SK-N-SH (cell line): ENCODE results near the gene ARHGAP27. TPM values are rescaled to one million over a fixed set of nuclear protein-coding genes. Genes with fewer than 3 reads are reported as not detected.
A peak's percentile ranks its signal among the peaks of the same experiment; 100 is the strongest.

Source experiments
- CTCF ChIA-PET: fragments of 300-600, 350-600 bp; formaldehyde crosslinking; extraction: SDS; loops from one replicate; lab custom pipeline; 2021; lab: Yijun Ruan, JAX
- POLR2A ChIA-PET: fragments of 350-600 bp; sonication (Branson Sonifier 250); formaldehyde crosslinking; extraction: SDS; loops from one replicate; lab custom pipeline; 2020; ENCODE audit warnings: antibody characterized with exemption, inconsistent platforms; lab: Yijun Ruan, JAX
- DNase-seq: peaks from one replicate; pipeline ENCODE4 v3.0.0; 2012
- H2AFZ ChIP-seq: fragments of 200-600 bp; sonication (generic); 2 replicates; pipeline ENCODE4 v1.8.1; 2016; ENCODE audit warnings: antibody characterized with exemption, mild to moderate bottlenecking, low read depth
- H3F3A ChIP-seq: fragments of 200-600 bp; sonication (generic); replicated peaks from 2 replicates; pipeline ENCODE3; 2016; ENCODE audit warnings: antibody characterized with exemption, mild to moderate bottlenecking; ENCODE audit not compliant: insufficient read depth
- H3K27ac ChIP-seq, 2 experiments: fragments of 200-500 bp in 1 of 2; fragments of 200-600 bp in 1 of 2; sonication (Bioruptor generic) in 1 of 2; sonication (generic), shearing (Covaris generic) in 1 of 2; 2 replicates each; pipeline versions ENCODE4 v1.5.1 to v1.6.1; 2014 to 2016; ENCODE audit warnings: low read depth in 2 of 2, inconsistent platforms in 1 of 2, low read length in 1 of 2, mild to moderate bottlenecking in 1 of 2, mixed read lengths in 1 of 2
- H3K27me3 ChIP-seq: fragments of 200-600 bp; sonication (generic), shearing (Covaris generic); 2 replicates; pipeline ENCODE4 v1.6.1; 2016; ENCODE audit warnings: mixed run types; ENCODE audit not compliant: insufficient read depth
- H3K36me3 ChIP-seq, 2 experiments: fragments of 200-500 bp in 1 of 2; fragments of 200-600 bp in 1 of 2; sonication (Bioruptor generic) in 1 of 2; sonication (generic) in 1 of 2; replicated peaks in 1 of 2; 2 replicates each; pipeline versions ENCODE3 to v1.5.1; 2014 to 2016; ENCODE audit warnings: low read length in 1 of 2, mild to moderate bottlenecking in 1 of 2; ENCODE audit not compliant: insufficient read depth in 2 of 2, control insufficient read depth in 1 of 2
- H3K4me1 ChIP-seq, 2 experiments: fragments of 200-500 bp in 1 of 2; fragments of 200-600 bp in 1 of 2; sonication (Bioruptor generic) in 1 of 2; sonication (generic), shearing (Covaris generic) in 1 of 2; 2 replicates each; pipeline versions ENCODE4 v1.5.1 to v1.6.1; 2014 to 2016; ENCODE audit warnings: low read depth in 1 of 2, low read length in 1 of 2, mixed run types in 1 of 2; ENCODE audit not compliant: insufficient read depth in 2 of 2, control insufficient read depth in 1 of 2
- H3K4me2 ChIP-seq: fragments of 200-600 bp; sonication (generic), shearing (Covaris generic); 2 replicates; pipeline ENCODE4 v1.6.1; 2017; ENCODE audit warnings: mixed run types
- H3K4me3 ChIP-seq, 2 experiments: fragments of 200-500 bp in 1 of 2; fragments of 200-600 bp in 1 of 2; sonication (Bioruptor generic) in 1 of 2; sonication (generic), shearing (Covaris generic) in 1 of 2; 2 replicates each; pipeline versions ENCODE4 v1.5.1 to v1.8.1; 2014 to 2016; ENCODE audit warnings: low read depth in 2 of 2, inconsistent platforms in 1 of 2, low read length in 1 of 2, mild to moderate bottlenecking in 1 of 2, mixed read lengths in 1 of 2, moderate library complexity in 1 of 2
- H3K79me2 ChIP-seq: fragments of 200-600 bp; sonication (generic); 2 replicates; pipeline ENCODE4 v1.8.1; 2017; ENCODE audit warnings: mild to moderate bottlenecking; ENCODE audit not compliant: insufficient read depth
- H3K9ac ChIP-seq: fragments of 200-600 bp; sonication (generic); 2 replicates; pipeline ENCODE4 v1.6.1; 2017; ENCODE audit warnings: mixed run types
- H3K9me2 ChIP-seq: fragments of 200-600 bp; sonication (generic); 2 replicates; pipeline ENCODE4 v1.6.1; 2017; ENCODE audit warnings: mixed run types
- H3K9me3 ChIP-seq: fragments of 200-600 bp; sonication (generic); 2 replicates; pipeline ENCODE4 v1.6.1; 2017; ENCODE audit warnings: mixed run types, mild to moderate bottlenecking, moderate library complexity
- H4K20me1 ChIP-seq: fragments of 200-600 bp; sonication (generic); 2 replicates; pipeline ENCODE4 v1.6.1; 2017; ENCODE audit warnings: mild to moderate bottlenecking, mixed run types; ENCODE audit not compliant: insufficient read depth
- FOSL2 ChIP-seq: IDR thresholded peaks from 2 replicates; pipeline ENCODE4 v1.4.0; 2012; ENCODE audit warnings: low read depth, mild to moderate bottlenecking, moderate library complexity, borderline replicate concordance
- GABPA ChIP-seq: IDR thresholded peaks from 2 replicates; pipeline ENCODE4 v1.4.0; 2012; ENCODE audit warnings: low read depth, mild to moderate bottlenecking
- JUND ChIP-seq: IDR thresholded peaks from 2 replicates; pipeline ENCODE4 v1.4.0; 2012
- SMC3 ChIP-seq: IDR thresholded peaks from 2 replicates; pipeline ENCODE4 v1.6.1; 2012; ENCODE audit warnings: low read depth, low read length, improper control_type of control experiment
- WGBS: methylation state at CpG from one replicate; pipeline ENCODE4 v1.1.6; 2017; ENCODE audit warnings: low lambda C conversion rate; 5-methylcytosine and 5-hydroxymethylcytosine counted together
- polyA plus RNA-seq, 3 experiments: library from polyadenylated mRNA; depleted of rRNA; stranded (reverse); fragments of >200 nt; gene quantifications; 2 replicates each; pipeline ENCODE4 v1.2.3, GENCODE V29; 2012
- TF ChIP-seq, protein P1 (sequence below): IDR thresholded peaks from 2 replicates; pipeline ENCODE4 v1.4.0; 2012; ENCODE audit warnings: low read depth, borderline replicate concordance
- TF ChIP-seq, protein P2 (sequence below): IDR thresholded peaks from 2 replicates; pipeline ENCODE4 v1.6.1; 2012; ENCODE audit warnings: mild to moderate bottlenecking, low read depth, low read length, moderate library complexity
- TF ChIP-seq, protein P3 (sequence below): IDR thresholded peaks from 2 replicates; pipeline ENCODE4; 2012
- TF ChIP-seq, protein P4 (sequence below): fragments of 150-350 bp; IDR thresholded peaks from 2 replicates; pipeline ENCODE4 v1.6.1; 2016; ENCODE audit warnings: mild to moderate bottlenecking, low read depth, low read length

The ARHGAP27 gene
- polyA plus RNA-seq, 1 of the 3 experiments (the other 2 are of a cell fraction) = 2.1 TPM

DNA sequence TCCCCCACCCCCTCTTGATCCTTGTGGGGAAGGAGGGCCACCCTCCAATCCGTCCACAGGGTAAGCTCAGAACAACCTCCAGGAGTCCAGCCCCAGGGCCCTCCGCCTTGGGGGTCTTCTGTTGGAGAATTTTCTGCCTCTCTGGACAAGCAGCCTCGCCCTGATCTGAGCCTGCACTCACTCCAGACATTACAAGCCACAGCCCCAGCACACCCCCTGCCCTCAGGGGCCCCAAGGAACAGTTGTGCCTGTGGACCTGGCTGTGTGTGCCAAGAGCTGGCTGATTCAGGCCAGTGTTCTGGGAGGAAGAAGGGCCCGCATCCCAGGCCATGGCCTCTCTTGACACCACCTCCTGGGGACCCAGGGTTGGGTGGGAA lies 477 bp upstream of the ARHGAP27 start:
- no peak overlapping the region for H3K27ac ChIP-seq
- H3K4me3 ChIP-seq = no peak overlapping the region
- peaks cover 0 to 45% of the 10 kb centered on the region in 2 experiments; a peak in 1 of 4 replicates for H3K4me1 ChIP-seq
- peaks cover 0 to 5% of the 10 kb centered on the region in 2 experiments for H3K36me3 ChIP-seq
- ChIA-PET POLR2A (no interaction called here), CTCF (no interaction called here)
- peak; percentile 8 for DNase-seq
- H3K4me2 ChIP-seq = no peak overlapping the region
- no peaks in the 10 kb centered on the region for H3K79me2 ChIP-seq
- TF ChIP-seq, protein P1, sequence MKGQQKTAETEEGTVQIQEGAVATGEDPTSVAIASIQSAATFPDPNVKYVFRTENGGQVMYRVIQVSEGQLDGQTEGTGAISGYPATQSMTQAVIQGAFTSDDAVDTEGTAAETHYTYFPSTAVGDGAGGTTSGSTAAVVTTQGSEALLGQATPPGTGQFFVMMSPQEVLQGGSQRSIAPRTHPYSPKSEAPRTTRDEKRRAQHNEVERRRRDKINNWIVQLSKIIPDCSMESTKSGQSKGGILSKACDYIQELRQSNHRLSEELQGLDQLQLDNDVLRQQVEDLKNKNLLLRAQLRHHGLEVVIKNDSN = no peak
- TF ChIP-seq SMC3 = no peak
- TF ChIP-seq, protein P2, sequence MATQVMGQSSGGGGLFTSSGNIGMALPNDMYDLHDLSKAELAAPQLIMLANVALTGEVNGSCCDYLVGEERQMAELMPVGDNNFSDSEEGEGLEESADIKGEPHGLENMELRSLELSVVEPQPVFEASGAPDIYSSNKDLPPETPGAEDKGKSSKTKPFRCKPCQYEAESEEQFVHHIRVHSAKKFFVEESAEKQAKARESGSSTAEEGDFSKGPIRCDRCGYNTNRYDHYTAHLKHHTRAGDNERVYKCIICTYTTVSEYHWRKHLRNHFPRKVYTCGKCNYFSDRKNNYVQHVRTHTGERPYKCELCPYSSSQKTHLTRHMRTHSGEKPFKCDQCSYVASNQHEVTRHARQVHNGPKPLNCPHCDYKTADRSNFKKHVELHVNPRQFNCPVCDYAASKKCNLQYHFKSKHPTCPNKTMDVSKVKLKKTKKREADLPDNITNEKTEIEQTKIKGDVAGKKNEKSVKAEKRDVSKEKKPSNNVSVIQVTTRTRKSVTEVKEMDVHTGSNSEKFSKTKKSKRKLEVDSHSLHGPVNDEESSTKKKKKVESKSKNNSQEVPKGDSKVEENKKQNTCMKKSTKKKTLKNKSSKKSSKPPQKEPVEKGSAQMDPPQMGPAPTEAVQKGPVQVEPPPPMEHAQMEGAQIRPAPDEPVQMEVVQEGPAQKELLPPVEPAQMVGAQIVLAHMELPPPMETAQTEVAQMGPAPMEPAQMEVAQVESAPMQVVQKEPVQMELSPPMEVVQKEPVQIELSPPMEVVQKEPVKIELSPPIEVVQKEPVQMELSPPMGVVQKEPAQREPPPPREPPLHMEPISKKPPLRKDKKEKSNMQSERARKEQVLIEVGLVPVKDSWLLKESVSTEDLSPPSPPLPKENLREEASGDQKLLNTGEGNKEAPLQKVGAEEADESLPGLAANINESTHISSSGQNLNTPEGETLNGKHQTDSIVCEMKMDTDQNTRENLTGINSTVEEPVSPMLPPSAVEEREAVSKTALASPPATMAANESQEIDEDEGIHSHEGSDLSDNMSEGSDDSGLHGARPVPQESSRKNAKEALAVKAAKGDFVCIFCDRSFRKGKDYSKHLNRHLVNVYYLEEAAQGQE = no peak
- TF ChIP-seq, protein P3, sequence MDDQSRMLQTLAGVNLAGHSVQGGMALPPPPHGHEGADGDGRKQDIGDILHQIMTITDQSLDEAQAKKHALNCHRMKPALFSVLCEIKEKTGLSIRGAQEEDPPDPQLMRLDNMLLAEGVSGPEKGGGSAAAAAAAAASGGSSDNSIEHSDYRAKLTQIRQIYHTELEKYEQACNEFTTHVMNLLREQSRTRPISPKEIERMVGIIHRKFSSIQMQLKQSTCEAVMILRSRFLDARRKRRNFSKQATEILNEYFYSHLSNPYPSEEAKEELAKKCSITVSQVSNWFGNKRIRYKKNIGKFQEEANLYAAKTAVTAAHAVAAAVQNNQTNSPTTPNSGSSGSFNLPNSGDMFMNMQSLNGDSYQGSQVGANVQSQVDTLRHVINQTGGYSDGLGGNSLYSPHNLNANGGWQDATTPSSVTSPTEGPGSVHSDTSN = no peak
- no peak for TF ChIP-seq FOSL2
- no peak for TF ChIP-seq JUND
- no peak for TF ChIP-seq GABPA
- TF ChIP-seq, protein P4, sequence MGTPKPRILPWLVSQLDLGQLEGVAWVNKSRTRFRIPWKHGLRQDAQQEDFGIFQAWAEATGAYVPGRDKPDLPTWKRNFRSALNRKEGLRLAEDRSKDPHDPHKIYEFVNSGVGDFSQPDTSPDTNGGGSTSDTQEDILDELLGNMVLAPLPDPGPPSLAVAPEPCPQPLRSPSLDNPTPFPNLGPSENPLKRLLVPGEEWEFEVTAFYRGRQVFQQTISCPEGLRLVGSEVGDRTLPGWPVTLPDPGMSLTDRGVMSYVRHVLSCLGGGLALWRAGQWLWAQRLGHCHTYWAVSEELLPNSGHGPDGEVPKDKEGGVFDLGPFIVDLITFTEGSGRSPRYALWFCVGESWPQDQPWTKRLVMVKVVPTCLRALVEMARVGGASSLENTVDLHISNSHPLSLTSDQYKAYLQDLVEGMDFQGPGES = no peak
- H3K9ac ChIP-seq = no peak overlapping the region
- no peaks in the 10 kb centered on the region for H3K9me2 ChIP-seq
- H3K27me3 ChIP-seq = no peaks in the 10 kb centered on the region
- no CpG with 5 or more reads among the region's 4 CpGs for WGBS
- no peaks in the 10 kb centered on the region for H4K20me1 ChIP-seq
- no peaks in the 10 kb centered on the region for H3F3A ChIP-seq
- H3K9me3 ChIP-seq = no peaks in the 10 kb centered on the region
- no peak overlapping the region for H2AFZ ChIP-seq
